Measurements from ENCODE around the gene KLHL40.

The KLHL40 gene

GRCh38 chr3:42736531-42736930, 51.2 kb downstream of the KLHL40 start:
- no peaks in the 10 kb centered on the region for H4K20me1 ChIP-seq (ENCODE audit: insufficient read depth, low read length)
- H3K79me2 ChIP-seq (ENCODE audit: low read length) = no peaks in the 10 kb centered on the region
- no peak for DNase-seq
- no peak overlapping the region for H3K27ac ChIP-seq (ENCODE audit: low read length)
- no peak overlapping the region for H3K4me3 ChIP-seq (ENCODE audit: low read length)
- no peak for TF ChIP-seq EZH2phosphoT487 (IDR thresholded peaks at IDR 0.05; ENCODE audit: low read length)
- no peak for TF ChIP-seq CTCF (IDR thresholded peaks at IDR 0.05; ENCODE audit: low read length)
- TF ChIP-seq EZH2 (optimal IDR thresholded peaks at IDR 0.05; ENCODE audit: low read depth, low read length) = no peak
- H3K4me1 ChIP-seq (ENCODE audit: low read length) = 0 out of 2 replicates have a peak, but pooled peaks cover 3% of the 10 kb centered on the region
- H3K9ac ChIP-seq (ENCODE audit: low read length) = no peak overlapping the region
- H3K36me3 ChIP-seq (replicated peaks; ENCODE audit: insufficient read depth, low read length) = no peaks in the 10 kb centered on the region
- H3K9me3 ChIP-seq (replicated peaks; ENCODE audit: insufficient read depth, low read length) = no peaks in the 10 kb centered on the region
- H3F3A ChIP-seq (ENCODE audit: insufficient read depth, low read length) = no peaks in the 10 kb centered on the region
- no peaks in the 10 kb centered on the region for H3K27me3 ChIP-seq (replicated peaks; ENCODE audit: insufficient read depth, low read length)
- H3K9me2 ChIP-seq (replicated peaks; ENCODE audit: insufficient read depth, low read length) = no peaks in the 10 kb centered on the region
- no peak overlapping the region for H2AFZ ChIP-seq (ENCODE audit: low read length)
- H3K4me2 ChIP-seq (ENCODE audit: low read depth, low read length) = no peak overlapping the region

GRCh38 chr3:42739401-42740158, 54.2 kb downstream of the KLHL40 start:
- Histone ChIP-seq H2AFZ (ENCODE audit: low read length) (no peak overlapping the region), H3K27me3 (replicated peaks; ENCODE audit: insufficient read depth, low read length) (no peaks in the 10 kb centered on the region), H3K4me3 (ENCODE audit: low read length) (no peak overlapping the region), H3K36me3 (replicated peaks; ENCODE audit: insufficient read depth, low read length) (no peaks in the 10 kb centered on the region), H3K79me2 (ENCODE audit: low read length) (no peaks in the 10 kb centered on the region), H3K27ac (ENCODE audit: low read length) (no peak overlapping the region), H3K9me2 (replicated peaks; ENCODE audit: insufficient read depth, low read length) (no peaks in the 10 kb centered on the region), H3K9ac (ENCODE audit: low read length) (no peak overlapping the region), H3K9me3 (replicated peaks; ENCODE audit: insufficient read depth, low read length) (no peaks in the 10 kb centered on the region), H4K20me1 (ENCODE audit: insufficient read depth, low read length) (no peaks in the 10 kb centered on the region), H3K4me2 (ENCODE audit: low read depth, low read length) (no peak overlapping the region), H3K4me1 (ENCODE audit: low read length) (no peaks in the 10 kb centered on the region), H3F3A (ENCODE audit: insufficient read depth, low read length) (no peaks in the 10 kb centered on the region)
- TF ChIP-seq EZH2 (optimal IDR thresholded peaks at IDR 0.05; ENCODE audit: low read depth, low read length) = no peak
- no peak for TF ChIP-seq CTCF (IDR thresholded peaks at IDR 0.05; ENCODE audit: low read length)
- no peak for TF ChIP-seq EZH2phosphoT487 (IDR thresholded peaks at IDR 0.05; ENCODE audit: low read length)
- DNase-seq = no peak

- Histone ChIP-seq H3K27ac (ENCODE audit: low read length) (no peak overlapping the region), H3F3A (ENCODE audit: insufficient read depth, low read length) (no peaks in the 10 kb centered on the region), H3K9me3 (replicated peaks; ENCODE audit: insufficient read depth, low read length) (no peaks in the 10 kb centered on the region), H2AFZ (ENCODE audit: low read length) (no peak overlapping the region), H3K4me3 (ENCODE audit: low read length) (no peak overlapping the region), H3K79me2 (ENCODE audit: low read length) (no peaks in the 10 kb centered on the region), H3K9ac (ENCODE audit: low read length) (no peak overlapping the region), H3K9me2 (replicated peaks; ENCODE audit: insufficient read depth, low read length) (no peaks in the 10 kb centered on the region), H3K4me1 (ENCODE audit: low read length) (no peaks in the 10 kb centered on the region), H3K27me3 (replicated peaks; ENCODE audit: insufficient read depth, low read length) (no peaks in the 10 kb centered on the region), H4K20me1 (ENCODE audit: insufficient read depth, low read length) (no peaks in the 10 kb centered on the region), H3K4me2 (ENCODE audit: low read depth, low read length) (no peak overlapping the region), H3K36me3 (replicated peaks; ENCODE audit: insufficient read depth, low read length) (no peaks in the 10 kb centered on the region)
- no peak for DNase-seq
- TF ChIP-seq EZH2phosphoT487 (IDR thresholded peaks at IDR 0.05; ENCODE audit: low read length) (no peak), CTCF (IDR thresholded peaks at IDR 0.05; ENCODE audit: low read length) (no peak), EZH2 (optimal IDR thresholded peaks at IDR 0.05; ENCODE audit: low read depth, low read length) (no peak)
Observed at GRCh38 chr3:42741796-42742195, 56.5 kb downstream of the KLHL40 start.
